IMR-90 (cell line): Measurements from ENCODE around the gene EMX2. TPM values are rescaled to one million over a fixed set of nuclear protein-coding genes. Genes with fewer than 3 reads are reported as not detected.

Experiments
- ATAC-seq: fragments of 200-7000 bp; cut with Tn5 transposase; 2 replicates; pipeline ENCODE4 v1.9.1; 2020; ENCODE audit warnings: low read depth, mild to moderate bottlenecking, moderate library complexity
- BruUV-seq: library from RNA; stranded (reverse); fragments of 400-500 nt; replicated peaks from 2 replicates; lab custom pipeline; 2021; lab: Mats Ljungman, UMichigan
- CTCF ChIA-PET: fragments of 300-600 bp; formaldehyde crosslinking; extraction: SDS; loops from one replicate; lab custom pipeline; 2021; ENCODE audit warnings: antibody characterized with exemption; lab: Yijun Ruan, JAX
- POLR2A ChIA-PET: fragments of 300-600 bp; sonication (Branson Sonifier 250); formaldehyde crosslinking; loops from one replicate; lab custom pipeline; 2022; ENCODE audit warnings: antibody characterized with exemption; ENCODE audit not compliant: unreplicated experiment; lab: Charles Lee
- DNase-seq: peaks from one replicate; pipeline ENCODE4 v3.0.0; 2013
- H2AFZ ChIP-seq: replicated peaks from 2 replicates; pipeline ENCODE3; 2013; ENCODE audit warnings: low read length, mild to moderate bottlenecking; ENCODE audit not compliant: poor library complexity
- H2AK5ac ChIP-seq: 2 replicates; pipeline ENCODE4 v1.6.1; 2013; ENCODE audit warnings: low read depth, low read length, inconsistent platforms
- H2AK9ac ChIP-seq: replicated peaks from 2 replicates; pipeline ENCODE3; 2013; ENCODE audit warnings: mild to moderate bottlenecking, low read depth, low read length, moderate library complexity; ENCODE audit not compliant: poor library complexity
- H2BK120ac ChIP-seq: 2 replicates; pipeline ENCODE4 v1.6.1; 2013; ENCODE audit warnings: low read depth, low read length, inconsistent platforms
- H2BK15ac ChIP-seq: 3 replicates; pipeline ENCODE4 v1.6.1; 2013; ENCODE audit warnings: low read depth, low read length, inconsistent platforms
- H2BK20ac ChIP-seq: 2 replicates; pipeline ENCODE4 v1.6.1; 2013; ENCODE audit warnings: low read depth, mild to moderate bottlenecking, inconsistent platforms, low read length, moderate library complexity
- H2BK5ac ChIP-seq: 2 replicates; pipeline ENCODE4 v1.6.1; 2013; ENCODE audit warnings: mild to moderate bottlenecking, low read depth, low read length, inconsistent platforms; ENCODE audit not compliant: poor library complexity, severe bottlenecking
- H3K14ac ChIP-seq: replicated peaks from 2 replicates; pipeline ENCODE4 v1.6.1; 2013; ENCODE audit warnings: low read depth, low read length, inconsistent platforms
- H3K18ac ChIP-seq: 2 replicates; pipeline ENCODE4 v1.6.1; 2013; ENCODE audit warnings: low read depth, low read length, control low read depth
- H3K23ac ChIP-seq: 2 replicates; pipeline ENCODE4 v1.6.1; 2013; ENCODE audit warnings: low read depth, low read length, inconsistent platforms
- H3K27ac ChIP-seq: 2 replicates; pipeline ENCODE4 v1.5.1; 2013; ENCODE audit warnings: mild to moderate bottlenecking, control low read depth, low read length; ENCODE audit not compliant: insufficient read depth
- H3K27me3 ChIP-seq: 2 replicates; pipeline ENCODE4 v1.6.1; 2013; ENCODE audit warnings: low read length; ENCODE audit not compliant: control insufficient read depth, insufficient read depth
- H3K36me3 ChIP-seq: 2 replicates; pipeline ENCODE4 v1.6.1; 2013; ENCODE audit warnings: low read length, mixed read lengths; ENCODE audit not compliant: control insufficient read depth, insufficient read depth
- H3K4ac ChIP-seq: 2 replicates; pipeline ENCODE4 v1.6.1; 2013; ENCODE audit warnings: low read depth, low read length, inconsistent platforms
- H3K4me1 ChIP-seq: 2 replicates; pipeline ENCODE4 v1.6.1; 2013; ENCODE audit warnings: low read length, mixed read lengths; ENCODE audit not compliant: control insufficient read depth, insufficient read depth
- H3K4me2 ChIP-seq: 2 replicates; pipeline ENCODE4 v1.6.1; 2013; ENCODE audit warnings: low read depth, mild to moderate bottlenecking, control low read depth, low read length, moderate library complexity
- H3K4me3 ChIP-seq: 2 replicates; pipeline ENCODE4 v1.5.1; 2013; ENCODE audit warnings: low read depth, mild to moderate bottlenecking, control low read depth, low read length, moderate library complexity; ENCODE audit not compliant: insufficient read depth
- H3K56ac ChIP-seq: 2 replicates; pipeline ENCODE4 v1.6.1; 2013; ENCODE audit warnings: low read length, inconsistent platforms; ENCODE audit not compliant: insufficient read depth; ENCODE audit errors: extremely low read depth
- H3K79me1 ChIP-seq, 2 experiments: 2 replicates each; pipeline ENCODE4 v1.6.1; 2013; ENCODE audit warnings: low read length in 2 of 2, inconsistent platforms in 1 of 2, low read depth in 1 of 2
- H3K9ac ChIP-seq: 2 replicates; pipeline ENCODE4 v1.6.1; 2013; ENCODE audit warnings: low read depth, low read length, control low read depth
- H3K9me1 ChIP-seq: 2 replicates; pipeline ENCODE4 v1.6.1; 2013; ENCODE audit warnings: low read length, inconsistent platforms; ENCODE audit not compliant: insufficient read depth
- H3K9me3 ChIP-seq: 2 replicates; pipeline ENCODE4 v1.6.1; 2013; ENCODE audit warnings: low read length; ENCODE audit not compliant: control insufficient read depth, insufficient read depth
- H4K20me1 ChIP-seq: 2 replicates; pipeline ENCODE4 v1.6.1; 2013; ENCODE audit warnings: low read length, inconsistent platforms; ENCODE audit not compliant: insufficient read depth
- H4K5ac ChIP-seq: 2 replicates; pipeline ENCODE4 v1.6.1; 2013; ENCODE audit warnings: mild to moderate bottlenecking, low read depth, low read length, control low read depth
- H4K8ac ChIP-seq, 2 experiments: 2 replicates each; pipeline ENCODE4 v1.6.1; 2013; ENCODE audit warnings: low read depth in 2 of 2, low read length in 2 of 2, control low read depth in 1 of 2, inconsistent platforms in 1 of 2
- H4K91ac ChIP-seq: 2 replicates; pipeline ENCODE4 v1.6.1; 2013; ENCODE audit warnings: low read depth, low read length, inconsistent platforms; ENCODE audit not compliant: insufficient read depth
- BHLHE40 ChIP-seq: fragments of 150-350 bp; IDR thresholded peaks from 2 replicates; pipeline ENCODE4 v1.6.1; 2016; ENCODE audit warnings: mild to moderate bottlenecking, low read depth, low read length
- CEBPB ChIP-seq: IDR thresholded peaks from 2 replicates; pipeline ENCODE4 v1.6.1; 2012; ENCODE audit warnings: low read depth, low read length, improper control_type of control experiment
- CHD1 ChIP-seq: IDR thresholded peaks from 2 replicates; pipeline ENCODE4 v1.6.1; 2012; ENCODE audit warnings: low read depth, low read length, improper control_type of control experiment
- FOS ChIP-seq: fragments of 150-350 bp; IDR thresholded peaks from 2 replicates; pipeline ENCODE4 v1.6.1; 2016; ENCODE audit warnings: low read depth, low read length
- MAFK ChIP-seq: IDR thresholded peaks from 2 replicates; pipeline ENCODE4 v1.6.1; 2012; ENCODE audit warnings: low read depth, low read length, improper control_type of control experiment
- MAZ ChIP-seq: IDR thresholded peaks from 2 replicates; pipeline ENCODE4 v1.6.1; 2012; ENCODE audit warnings: low read depth, mild to moderate bottlenecking, low read length, improper control_type of control experiment, moderate library complexity, borderline replicate concordance
- MXI1 ChIP-seq: IDR thresholded peaks from 2 replicates; pipeline ENCODE4 v1.6.1; 2012; ENCODE audit warnings: low read depth, mild to moderate bottlenecking, low read length, moderate library complexity, borderline replicate concordance
- NFE2L2 ChIP-seq: fragments of 150-350 bp; IDR thresholded peaks from 2 replicates; pipeline ENCODE4 v1.6.1; 2016; ENCODE audit warnings: low read depth, mild to moderate bottlenecking, low read length
- POLR2A ChIP-seq: IDR thresholded peaks from 2 replicates; pipeline ENCODE4 v1.6.1; 2012; ENCODE audit warnings: mild to moderate bottlenecking, low read depth, low read length
- RAD21 ChIP-seq: IDR thresholded peaks from 2 replicates; pipeline ENCODE4 v1.6.1; 2012; ENCODE audit warnings: low read length, improper control_type of control experiment
- RCOR1 ChIP-seq: IDR thresholded peaks from 2 replicates; pipeline ENCODE4 v1.6.1; 2012; ENCODE audit warnings: mild to moderate bottlenecking, low read length, improper control_type of control experiment; ENCODE audit not compliant: insufficient replicate concordance
- RFX5 ChIP-seq: IDR thresholded peaks from 2 replicates; pipeline ENCODE4 v1.8.0; 2012; ENCODE audit warnings: low read depth, mild to moderate bottlenecking, low read length, moderate library complexity
- SMC3 ChIP-seq: fragments of 150-350 bp; IDR thresholded peaks from 2 replicates; pipeline ENCODE4 v1.6.1; 2016; ENCODE audit warnings: low read depth, mild to moderate bottlenecking, antibody characterized with exemption, low read length, moderate library complexity
- WGBS, 2 experiments: methylation state at CpG; one replicate each; pipeline versions ENCODE4 v1.1.5 to v1.1.7; 2013; ENCODE audit warnings: missing lambda C conversion rate in 2 of 2; ENCODE audit not compliant: insufficient read length in 1 of 2; ENCODE audit errors: extremely low coverage in 2 of 2; 5-methylcytosine and 5-hydroxymethylcytosine counted together
- dilution Hi-C: fragments of 300-500 bp; cut with HindIII; formaldehyde crosslinking; loops from one replicate; pipeline ENCODE4 v1.14.3; 2018; ENCODE audit warnings: low sequenced_read_pairs; ENCODE audit not compliant: unreplicated experiment
- in situ Hi-C: fragments of 300-500 bp; cut with MboI; formaldehyde crosslinking; loops from 3 replicates; pipeline ENCODE4 v1.14.3; 2019; ENCODE audit warnings: low sequenced_read_pairs, inconsistent platforms, mixed read lengths
- intact Hi-C: fragments of 100-400 bp; cut with micrococcal nuclease; formaldehyde crosslinking; loops from 2 replicates; pipeline ENCODE4 v1.10.0; 2022
- polyA plus RNA-seq, 3 experiments: library from polyadenylated mRNA; depleted of rRNA; stranded (reverse); fragments of >200 nt; gene quantifications; 2 replicates each; pipeline ENCODE4 v1.2.3, GENCODE V29; 2012; ENCODE audit warnings: low replicate concordance in 1 of 3
- total RNA-seq: library from RNA; depleted of rRNA; stranded (reverse); fragments of >200 nt; gene quantifications from 2 replicates; pipeline ENCODE4 v1.2.3, GENCODE V29; 2012
- TF ChIP-seq, protein P1 (sequence below): conservative IDR thresholded peaks from 2 replicates; pipeline ENCODE4 v1.5.1; 2012; ENCODE audit warnings: mild to moderate bottlenecking, low read depth, low read length, improper control_type of control experiment
- TF ChIP-seq, protein P2 (sequence below): fragments of 150-350 bp; IDR thresholded peaks from 2 replicates; pipeline ENCODE4 v1.6.1; 2016; ENCODE audit warnings: low read depth, mild to moderate bottlenecking, low read length, moderate library complexity, borderline replicate concordance
- TF ChIP-seq, protein P3 (sequence below): fragments of 150-350 bp; IDR thresholded peaks from 2 replicates; pipeline ENCODE4 v1.6.1; 2017; ENCODE audit warnings: mild to moderate bottlenecking, antibody characterized with exemption, low read length, low read depth

Gene EMX2
- total and polyA plus RNA-seq, 2 of the 4 experiments (the other 2 are of a cell fraction) = not detected

DNA sequence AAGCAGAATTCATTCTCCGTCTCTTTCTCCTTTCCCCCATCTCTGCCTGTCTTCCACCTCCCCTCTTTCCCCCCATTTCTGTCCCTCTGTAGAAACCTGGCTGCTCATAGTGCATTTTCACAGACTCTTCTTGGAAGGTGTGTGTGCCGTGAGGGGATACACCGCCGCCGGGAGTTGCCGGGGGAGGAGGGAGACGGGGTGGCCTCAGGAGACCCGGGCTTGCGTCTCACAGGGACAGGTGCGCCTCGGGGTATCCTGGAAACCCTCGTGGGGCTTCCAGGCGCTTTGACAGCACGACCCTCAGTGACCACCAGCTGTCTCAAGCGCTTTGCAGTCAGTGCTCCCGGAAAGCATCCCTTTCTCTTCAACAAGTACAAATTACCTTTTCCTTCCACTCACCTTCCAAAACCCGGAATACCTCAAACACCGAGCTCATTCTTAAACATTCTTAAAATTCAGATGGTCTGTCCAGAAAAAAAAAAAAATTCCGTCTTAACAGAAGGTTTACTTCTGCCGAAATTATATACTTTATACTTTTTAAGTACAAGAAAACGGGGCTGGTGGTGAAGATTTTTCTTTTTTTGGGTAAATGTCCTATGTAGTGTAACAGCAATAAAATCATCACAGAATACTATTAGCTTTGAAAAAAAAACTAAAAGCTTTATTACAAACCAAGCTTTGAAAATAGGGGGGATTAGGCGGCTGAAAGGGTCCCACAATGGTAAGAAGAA, 8.2 kb downstream of the EMX2 start:
- DNase-seq = no peak
- POLR2A ChIA-PET = no interaction called here

More for the DNA sequence above, 8.2 kb downstream of the EMX2 start:
- Histone ChIP-seq H4K8ac (no peak overlapping the region), H3K4me2 (no peak overlapping the region), H2AK9ac (no peak overlapping the region), H2BK5ac (no peak overlapping the region), H2BK120ac (no peak overlapping the region), H3K4me1 (no peaks in the 10 kb centered on the region), H3K9me1 (no peaks in the 10 kb centered on the region), H4K5ac (no peak overlapping the region), H3K9ac (no peak overlapping the region), H2BK15ac (no peak overlapping the region), H4K91ac (no peak overlapping the region), H2AK5ac (no peak overlapping the region), H3K4me3 (no peak overlapping the region), H3K27me3 (peaks cover 75% of the 10 kb centered on the region), H3K9me3 (peaks cover 4% of the 10 kb centered on the region), H3K23ac (no peak overlapping the region), H2BK20ac (no peak overlapping the region), H3K4ac (no peak overlapping the region), H3K27ac (no peak overlapping the region), H2AFZ (no peak overlapping the region), H3K79me1 (no peaks in the 10 kb centered on the region), H3K56ac (no peak overlapping the region), H4K20me1 (no peaks in the 10 kb centered on the region), H3K14ac (no peak overlapping the region), H3K18ac (no peak overlapping the region), H3K36me3 (no peaks in the 10 kb centered on the region)
- dilution Hi-C loops = no loop called here
- no TSS peak for BruUV-seq
- 0% methylated on average over 4 of the region's 22 CpGs; no CpG with 5 or more reads in 1 of the 2 experiments for WGBS, 2 experiments
- CTCF ChIA-PET = interaction anchor here (0.8 to 1.0 kb wide), 2 partner anchors 55 to 690 kb away, joined by 3 read pairs; no protein-coding TSS in a partner anchor
- intact Hi-C loops = no loop called here
- in situ Hi-C loops = no loop called here
- no peak for ATAC-seq
- TF ChIP-seq POLR2A (no peak), BHLHE40 (no peak), CHD1 (no peak), FOS (no peak), RAD21 (no peak), SMC3 (no peak), RCOR1 (no peak), RFX5 (no peak), NFE2L2 (no peak), MXI1 (no peak), CEBPB (no peak), MAFK (no peak), MAZ (no peak)
- TF ChIP-seq, protein P1, sequence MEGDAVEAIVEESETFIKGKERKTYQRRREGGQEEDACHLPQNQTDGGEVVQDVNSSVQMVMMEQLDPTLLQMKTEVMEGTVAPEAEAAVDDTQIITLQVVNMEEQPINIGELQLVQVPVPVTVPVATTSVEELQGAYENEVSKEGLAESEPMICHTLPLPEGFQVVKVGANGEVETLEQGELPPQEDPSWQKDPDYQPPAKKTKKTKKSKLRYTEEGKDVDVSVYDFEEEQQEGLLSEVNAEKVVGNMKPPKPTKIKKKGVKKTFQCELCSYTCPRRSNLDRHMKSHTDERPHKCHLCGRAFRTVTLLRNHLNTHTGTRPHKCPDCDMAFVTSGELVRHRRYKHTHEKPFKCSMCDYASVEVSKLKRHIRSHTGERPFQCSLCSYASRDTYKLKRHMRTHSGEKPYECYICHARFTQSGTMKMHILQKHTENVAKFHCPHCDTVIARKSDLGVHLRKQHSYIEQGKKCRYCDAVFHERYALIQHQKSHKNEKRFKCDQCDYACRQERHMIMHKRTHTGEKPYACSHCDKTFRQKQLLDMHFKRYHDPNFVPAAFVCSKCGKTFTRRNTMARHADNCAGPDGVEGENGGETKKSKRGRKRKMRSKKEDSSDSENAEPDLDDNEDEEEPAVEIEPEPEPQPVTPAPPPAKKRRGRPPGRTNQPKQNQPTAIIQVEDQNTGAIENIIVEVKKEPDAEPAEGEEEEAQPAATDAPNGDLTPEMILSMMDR = no peak
- TF ChIP-seq, protein P2, sequence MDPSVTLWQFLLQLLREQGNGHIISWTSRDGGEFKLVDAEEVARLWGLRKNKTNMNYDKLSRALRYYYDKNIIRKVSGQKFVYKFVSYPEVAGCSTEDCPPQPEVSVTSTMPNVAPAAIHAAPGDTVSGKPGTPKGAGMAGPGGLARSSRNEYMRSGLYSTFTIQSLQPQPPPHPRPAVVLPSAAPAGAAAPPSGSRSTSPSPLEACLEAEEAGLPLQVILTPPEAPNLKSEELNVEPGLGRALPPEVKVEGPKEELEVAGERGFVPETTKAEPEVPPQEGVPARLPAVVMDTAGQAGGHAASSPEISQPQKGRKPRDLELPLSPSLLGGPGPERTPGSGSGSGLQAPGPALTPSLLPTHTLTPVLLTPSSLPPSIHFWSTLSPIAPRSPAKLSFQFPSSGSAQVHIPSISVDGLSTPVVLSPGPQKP = no peak
- TF ChIP-seq, protein P3, sequence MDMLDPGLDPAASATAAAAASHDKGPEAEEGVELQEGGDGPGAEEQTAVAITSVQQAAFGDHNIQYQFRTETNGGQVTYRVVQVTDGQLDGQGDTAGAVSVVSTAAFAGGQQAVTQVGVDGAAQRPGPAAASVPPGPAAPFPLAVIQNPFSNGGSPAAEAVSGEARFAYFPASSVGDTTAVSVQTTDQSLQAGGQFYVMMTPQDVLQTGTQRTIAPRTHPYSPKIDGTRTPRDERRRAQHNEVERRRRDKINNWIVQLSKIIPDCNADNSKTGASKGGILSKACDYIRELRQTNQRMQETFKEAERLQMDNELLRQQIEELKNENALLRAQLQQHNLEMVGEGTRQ = no peak
